Measurements from ENCODE around the gene RND2. TPM values are rescaled to one million over a fixed set of nuclear protein-coding genes. Genes with fewer than 3 reads are reported as not detected.

Gene RND2
- total and polyA plus RNA-seq, 2 of the 13 experiments (the other 11 are each of a cell fraction or from before 2014, with no cell fraction given) = 0.05 to 0.11 TPM

- 0 out of 2 replicates have a peak, but pooled peaks have one; percentile 64 for TF ChIP-seq ZNF264 (CRISPR knock-in tag; IDR thresholded peaks at IDR 0.05)
- TF ChIP-seq E2F5 (CRISPR knock-in tag; conservative IDR thresholded peaks at IDR 0.05) = no peak
- no peak for TF ChIP-seq GPN1 (CRISPR knock-in tag; IDR thresholded peaks at IDR 0.05; ENCODE audit: borderline replicate concordance)
- TF ChIP-seq RNF219 (CRISPR knock-in tag; IDR thresholded peaks at IDR 0.05) = no peak
- TF ChIP-seq ZNF678 (CRISPR knock-in tag; IDR thresholded peaks at IDR 0.05) = no peak; the same call in 1 of the 2 replicates
- peak in 1 of 2 experiments; percentile 25; a peak in 1 of 4 replicates for TF ChIP-seq EP300 (IDR thresholded peaks at IDR 0.05; ENCODE audit: low read depth in 2 of 2, low read length in 2 of 2)
- TF ChIP-seq EP300 (CRISPR knock-in tag; IDR thresholded peaks at IDR 0.05; ENCODE audit: borderline replicate concordance) = peak; percentile 10; the same call in 1 of the 2 replicates
- TF ChIP-seq PAXIP1 (CRISPR knock-in tag; conservative IDR thresholded peaks at IDR 0.05) = peak; percentile 31; the same call in 1 of the 2 replicates
- no peak; the same call in 1 of the 2 replicates for TF ChIP-seq ZHX1 (CRISPR knock-in tag; IDR thresholded peaks at IDR 0.05; ENCODE audit: low read depth)
- TF ChIP-seq TP53 (CRISPR knock-in tag; conservative IDR thresholded peaks at IDR 0.05) = 0 out of 2 replicates have a peak, but pooled peaks have one; percentile 10
- TF ChIP-seq TFE3 (CRISPR knock-in tag; IDR thresholded peaks at IDR 0.05) = no peak; the same call in 1 of the 2 replicates
- TF ChIP-seq ZNF292 (CRISPR knock-in tag; IDR thresholded peaks at IDR 0.05; ENCODE audit: borderline replicate concordance, low read depth) = no peak
- peak; percentile 46 for TF ChIP-seq ZNF335 (CRISPR knock-in tag; IDR thresholded peaks at IDR 0.05)
- TF ChIP-seq DBP (CRISPR knock-in tag; IDR thresholded peaks at IDR 0.05; ENCODE audit: not compliant biosample characterization) = no peak
- TF ChIP-seq ATF1 (CRISPR knock-in tag; IDR thresholded peaks at IDR 0.05) = no peak
- no peak for TF ChIP-seq ZNF441 (CRISPR knock-in tag; IDR thresholded peaks at IDR 0.05; ENCODE audit: borderline replicate concordance)
Observed at GRCh38 chr17:42979511-42980273, 45.3 kb upstream of the RND2 start, which contains the start of gene PTGES3L (continued).

All from HepG2 (cell line).